NCI-H2171 (cell line): ENCODE results near the gene NR4A1.

ENCODE experiments used
- DNase-seq: peaks from one replicate; lab custom pipeline; 2025; lab: John Stamatoyannopoulos, UW

NR4A1 gene

GRCh38 chr12:52041695-52042123 is 9.5 kb upstream of the NR4A1 start:
- DNase-seq: no peak

GRCh38 chr12:52042706-52043385 is 8.4 kb upstream of the NR4A1 start:
- DNase-seq: no peak

- DNase-seq: no peak
These were observed 7.6 kb upstream of the NR4A1 start for GRCh38 chr12:52043386-52044212.

GRCh38 chr12:52044292-52044983 is 6.8 kb upstream of the NR4A1 start:
- DNase-seq: no peak

- no peak for DNase-seq
These were observed 5.4 kb upstream of the NR4A1 start for GRCh38 chr12:52045794-52046199.

GRCh38 chr12:52046859-52047258 is 4.4 kb upstream of the NR4A1 start:
- no peak for DNase-seq

GRCh38 chr12:52049286-52049685 is 2.0 kb upstream of the NR4A1 start:
- no peak for DNase-seq

GRCh38 chr12:52049688-52050087 is 1.6 kb upstream of the NR4A1 start:
- DNase-seq: no peak

- DNase-seq: no peak
These were observed 1.0 kb upstream of the NR4A1 start for GRCh38 chr12:52050116-52050757.

GRCh38 chr12:52052468-52053186 is 1.4 kb downstream of the NR4A1 start:
- no peak for DNase-seq

- DNase-seq: no peak
These were observed 2.4 kb downstream of the NR4A1 start for GRCh38 chr12:52053536-52054209.

- no peak for DNase-seq
These were observed 3.1 kb downstream of the NR4A1 start for GRCh38 chr12:52054231-52054832.

- no peak for DNase-seq
These were observed 3.8 kb downstream of the NR4A1 start for GRCh38 chr12:52054833-52055730.

- DNase-seq: no peak
These were observed 4.8 kb downstream of the NR4A1 start for GRCh38 chr12:52055731-52056711.

GRCh38 chr12:52056801-52057637 is 5.8 kb downstream of the NR4A1 start:
- no peak for DNase-seq

- DNase-seq: no peak
These were observed 6.7 kb downstream of the NR4A1 start for GRCh38 chr12:52057638-52058576.
